Fibroblast of skin of left biceps (primary cell): ENCODE measurements around the gene ERBB2.
"Not testable (repeated sequence)": the region's sequence is repeated elsewhere in the genome, so short reads cannot be mapped to it uniquely, and the experiment has no call there.

Experiments used
- DNase-seq, 2 experiments: peaks; one replicate each; pipeline ENCODE4 v3.0.0-alpha.2; 2013; ENCODE audit warnings: low read depth in 2 of 2

The ERBB2 gene

DNA sequence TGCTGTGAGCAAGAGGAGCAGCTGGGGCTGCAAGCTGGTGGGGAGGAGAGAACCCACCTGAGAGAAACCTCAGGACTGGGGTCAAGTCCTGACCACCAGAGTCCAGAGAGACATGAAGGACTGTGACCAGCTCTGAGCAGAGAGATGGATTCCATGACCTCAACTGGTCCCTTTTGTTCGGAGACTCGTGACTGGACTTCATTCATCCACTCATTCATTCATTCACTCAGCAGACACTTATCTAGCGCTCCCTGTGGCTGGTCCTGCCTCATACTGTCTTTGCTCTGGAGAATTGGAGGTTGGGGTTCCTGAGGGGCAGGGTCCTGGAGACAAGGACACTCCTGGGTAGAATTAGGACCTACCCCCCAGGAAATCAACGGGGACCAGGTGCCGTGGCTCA is 4.0 kb downstream of the ERBB2 start:
- no peak for DNase-seq

DNA sequence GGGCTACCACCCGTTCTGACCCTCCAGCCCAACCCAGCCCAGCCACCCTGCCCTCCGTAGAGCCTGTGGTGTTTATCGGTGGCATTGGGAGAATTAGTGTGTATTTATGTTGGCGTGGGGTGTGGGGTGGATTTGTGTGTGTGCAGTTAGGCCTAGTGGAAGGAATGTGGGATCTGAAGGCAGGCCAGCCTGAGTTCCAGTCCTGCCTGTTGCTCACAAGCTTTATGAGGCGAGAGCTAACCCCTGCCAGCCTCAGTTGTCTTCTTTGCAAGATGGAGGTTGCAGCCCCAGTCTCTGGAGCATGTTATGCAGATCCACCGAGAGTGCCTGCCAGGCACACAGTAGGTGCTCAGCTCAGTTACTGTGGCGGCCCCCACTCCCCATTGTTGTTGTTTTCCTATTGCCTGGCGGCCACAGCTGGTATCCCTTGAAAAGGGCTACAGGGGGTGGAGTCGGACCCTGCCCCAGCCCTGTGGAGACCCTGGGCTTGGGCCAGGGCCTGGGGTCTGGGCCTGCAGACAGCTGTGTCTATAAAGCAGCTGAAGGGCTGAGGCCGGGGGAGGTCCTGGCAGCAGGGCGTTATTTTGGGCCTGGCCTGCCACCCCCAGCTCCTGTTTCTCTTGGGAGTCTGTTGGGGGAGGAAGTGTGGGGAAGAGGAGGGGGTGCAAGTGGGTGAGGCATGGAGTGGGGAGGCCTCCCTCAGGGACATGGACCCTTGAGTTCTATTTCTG is 5.1 kb downstream of the ERBB2 start:
- DNase-seq = no peak

DNA sequence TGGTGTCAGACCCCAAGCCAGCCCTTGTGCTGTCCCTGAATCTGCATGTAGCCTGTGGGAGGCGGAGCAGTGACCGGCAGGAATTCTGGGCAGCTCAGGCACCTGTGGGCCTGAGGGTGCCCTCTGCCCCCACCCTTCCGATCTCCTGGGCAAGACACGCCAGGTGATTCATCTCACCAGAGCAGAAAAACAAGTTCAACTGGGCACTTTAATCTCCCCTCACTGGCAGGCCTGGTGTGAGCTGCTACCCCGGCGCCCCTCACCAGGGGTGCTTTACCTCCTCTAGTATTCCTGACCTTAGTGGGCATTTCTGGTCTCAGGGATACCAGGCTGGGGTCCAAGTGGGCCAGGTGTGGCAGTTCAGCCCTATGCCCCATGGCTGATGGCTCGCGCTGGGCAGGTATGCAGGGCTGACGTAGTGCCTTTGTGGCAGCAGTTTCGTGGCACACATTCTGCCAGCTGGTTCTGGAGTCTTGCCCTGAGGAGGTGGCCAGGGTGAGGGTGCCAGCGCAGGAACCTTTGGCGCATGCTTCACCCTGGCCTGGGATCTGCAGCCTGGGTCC is 6.0 kb downstream of the ERBB2 start:
- no peak for DNase-seq

DNA sequence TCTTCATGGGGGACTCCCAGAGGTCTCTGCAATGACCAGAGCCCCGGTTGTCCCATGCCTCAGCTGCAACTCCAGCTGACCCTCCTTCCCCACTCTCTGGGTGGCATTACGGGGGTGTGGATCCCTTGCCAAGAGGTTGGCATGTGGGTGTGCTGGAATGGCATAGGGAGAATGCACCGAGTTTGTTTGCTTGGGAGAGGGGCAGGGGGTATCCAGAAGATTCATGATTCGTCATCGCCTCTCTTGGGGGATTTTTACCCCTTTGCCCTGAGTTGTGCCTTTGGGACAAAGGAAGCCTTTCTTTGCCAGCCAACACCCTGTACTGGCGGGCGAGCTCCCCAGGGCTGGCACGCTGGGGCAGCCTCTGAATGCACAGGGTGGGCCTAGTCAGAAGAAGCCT is 6.5 kb downstream of the ERBB2 start:
- DNase-seq = no peak

DNA sequence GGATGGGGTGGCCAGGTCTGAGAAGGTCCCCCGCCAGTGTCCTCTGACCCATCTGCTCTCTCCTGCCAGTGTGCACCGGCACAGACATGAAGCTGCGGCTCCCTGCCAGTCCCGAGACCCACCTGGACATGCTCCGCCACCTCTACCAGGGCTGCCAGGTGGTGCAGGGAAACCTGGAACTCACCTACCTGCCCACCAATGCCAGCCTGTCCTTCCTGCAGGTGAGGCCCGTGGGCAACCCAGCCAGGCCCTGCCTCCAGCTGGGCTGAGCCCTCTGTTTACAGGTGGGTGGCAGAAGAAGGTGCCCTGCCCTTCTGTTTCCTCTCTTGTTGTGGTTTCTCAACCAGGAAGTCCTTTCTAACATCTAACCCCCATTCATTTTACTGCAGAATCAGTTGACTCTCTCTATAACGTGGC is 7.1 kb downstream of the ERBB2 start:
- no peak for DNase-seq

DNA sequence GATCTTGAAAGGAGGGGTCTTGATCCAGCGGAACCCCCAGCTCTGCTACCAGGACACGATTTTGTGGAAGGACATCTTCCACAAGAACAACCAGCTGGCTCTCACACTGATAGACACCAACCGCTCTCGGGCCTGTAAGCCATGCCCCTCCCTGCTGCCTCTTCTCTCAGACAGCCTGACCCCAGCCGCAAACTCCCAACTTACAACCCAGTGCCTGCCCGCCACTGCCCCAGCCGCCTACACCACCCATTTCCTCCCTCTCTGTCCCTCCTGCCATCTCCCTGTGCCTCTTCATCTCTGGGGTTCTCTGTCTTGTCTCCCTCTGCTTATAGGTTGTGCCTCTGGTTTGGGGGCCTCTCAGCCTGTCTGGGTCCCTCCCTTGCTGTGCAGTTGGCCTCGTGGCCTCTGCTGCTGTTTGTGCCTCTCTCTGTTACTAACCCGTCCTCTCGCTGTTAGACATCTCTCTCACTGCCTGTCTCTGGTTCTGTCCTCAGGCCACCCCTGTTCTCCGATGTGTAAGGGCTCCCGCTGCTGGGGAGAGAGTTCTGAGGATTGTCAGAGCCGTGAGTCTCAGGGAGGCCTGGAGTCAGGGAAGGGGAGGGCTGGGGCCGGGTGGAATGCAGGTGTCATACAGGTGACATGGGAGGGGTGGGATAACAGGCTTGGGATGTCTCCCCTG is 9.6 kb downstream of the ERBB2 start:
- no peak for DNase-seq

DNA sequence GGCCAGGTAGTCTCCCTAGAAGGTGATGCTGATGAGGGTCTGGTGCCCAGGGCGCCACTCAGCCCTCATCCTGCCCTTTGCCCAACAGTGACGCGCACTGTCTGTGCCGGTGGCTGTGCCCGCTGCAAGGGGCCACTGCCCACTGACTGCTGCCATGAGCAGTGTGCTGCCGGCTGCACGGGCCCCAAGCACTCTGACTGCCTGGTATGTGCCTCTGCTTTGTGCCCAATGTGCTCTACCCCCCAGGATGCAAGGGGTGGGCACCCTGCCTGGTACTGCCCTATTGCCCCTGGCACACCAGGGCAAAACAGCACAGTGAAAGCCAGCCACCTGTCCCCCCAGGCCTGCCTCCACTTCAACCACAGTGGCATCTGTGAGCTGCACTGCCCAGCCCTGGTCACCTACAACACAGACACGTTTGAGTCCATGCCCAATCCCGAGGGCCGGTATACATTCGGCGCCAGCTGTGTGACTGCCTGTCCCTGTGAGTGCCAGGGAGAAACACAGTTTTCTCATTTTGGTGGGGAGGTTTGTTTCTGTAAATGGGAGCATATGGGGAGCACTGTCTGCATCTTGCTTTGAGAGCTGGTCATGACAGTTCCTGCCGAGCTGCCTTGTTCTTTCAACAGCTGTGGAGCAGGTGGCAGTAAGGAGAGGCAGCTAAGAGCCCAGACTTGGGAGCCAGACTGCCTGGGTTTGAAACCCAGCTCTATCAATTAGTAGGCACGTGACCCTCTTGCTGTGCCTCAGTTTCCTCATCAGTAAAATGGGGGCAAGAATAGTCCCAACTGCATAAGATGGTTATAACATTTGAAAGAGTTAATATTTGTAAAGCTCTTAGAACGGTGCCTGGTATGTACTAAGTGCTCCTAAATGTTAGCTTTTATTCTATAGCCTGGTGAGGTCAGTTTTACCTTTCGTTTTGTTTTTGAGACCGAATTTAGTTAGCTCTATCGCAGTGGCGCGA is 10.4 kb downstream of the ERBB2 start:
- DNase-seq = no peak

DNA sequence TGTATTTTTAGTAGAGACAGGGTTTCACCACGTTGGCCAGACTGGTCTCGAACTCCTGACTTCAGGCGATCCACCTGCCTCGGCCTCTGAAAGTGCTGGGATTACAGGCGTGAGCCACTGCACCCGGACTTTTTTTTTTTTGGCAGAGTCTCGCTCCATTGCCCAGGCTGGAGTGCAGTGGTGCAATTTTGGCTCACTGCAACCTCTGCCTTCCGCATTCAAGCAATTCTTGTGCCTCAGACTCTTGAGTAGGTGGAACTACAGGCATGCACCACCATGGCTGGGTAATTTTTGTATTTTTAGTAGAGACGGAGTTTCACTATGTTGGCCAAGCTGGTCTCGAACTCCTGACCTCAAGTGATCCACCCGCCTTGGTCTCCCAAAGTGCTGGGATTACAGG is 11.2 kb downstream of the ERBB2 start:
- DNase-seq = not testable (repeated sequence)

DNA sequence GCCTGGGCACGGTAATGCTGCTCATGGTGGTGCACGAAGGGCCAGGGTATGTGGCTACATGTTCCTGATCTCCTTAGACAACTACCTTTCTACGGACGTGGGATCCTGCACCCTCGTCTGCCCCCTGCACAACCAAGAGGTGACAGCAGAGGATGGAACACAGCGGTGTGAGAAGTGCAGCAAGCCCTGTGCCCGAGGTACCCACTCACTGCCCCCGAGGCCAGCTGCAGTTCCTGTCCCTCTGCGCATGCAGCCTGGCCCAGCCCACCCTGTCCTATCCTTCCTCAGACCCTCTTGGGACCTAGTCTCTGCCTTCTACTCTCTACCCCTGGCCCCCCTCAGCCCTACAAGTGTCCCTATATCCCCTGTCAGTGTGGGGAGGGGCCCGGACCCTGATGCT is 12.0 kb downstream of the ERBB2 start:
- no peak for DNase-seq

DNA sequence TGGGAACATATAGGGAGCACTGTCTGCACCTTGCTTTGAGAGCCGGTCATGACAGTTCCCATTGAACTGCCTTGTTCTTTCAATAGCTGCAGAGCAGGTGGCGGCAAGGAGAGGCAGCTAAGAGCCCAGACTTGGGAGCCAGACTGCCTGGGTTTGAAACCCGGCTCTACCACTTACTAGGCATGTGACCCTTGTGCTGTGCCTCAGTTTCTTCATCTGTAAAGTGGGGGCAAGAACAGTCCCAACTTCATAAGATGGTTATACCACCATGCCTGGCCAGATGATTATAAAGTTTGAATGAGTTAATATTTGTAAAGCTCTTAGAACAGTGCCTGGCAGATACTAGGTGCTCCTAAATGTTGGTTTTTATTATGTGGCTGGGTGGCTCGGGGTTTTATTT is 14.4 kb downstream of the ERBB2 start:
- no peak for DNase-seq

DNA sequence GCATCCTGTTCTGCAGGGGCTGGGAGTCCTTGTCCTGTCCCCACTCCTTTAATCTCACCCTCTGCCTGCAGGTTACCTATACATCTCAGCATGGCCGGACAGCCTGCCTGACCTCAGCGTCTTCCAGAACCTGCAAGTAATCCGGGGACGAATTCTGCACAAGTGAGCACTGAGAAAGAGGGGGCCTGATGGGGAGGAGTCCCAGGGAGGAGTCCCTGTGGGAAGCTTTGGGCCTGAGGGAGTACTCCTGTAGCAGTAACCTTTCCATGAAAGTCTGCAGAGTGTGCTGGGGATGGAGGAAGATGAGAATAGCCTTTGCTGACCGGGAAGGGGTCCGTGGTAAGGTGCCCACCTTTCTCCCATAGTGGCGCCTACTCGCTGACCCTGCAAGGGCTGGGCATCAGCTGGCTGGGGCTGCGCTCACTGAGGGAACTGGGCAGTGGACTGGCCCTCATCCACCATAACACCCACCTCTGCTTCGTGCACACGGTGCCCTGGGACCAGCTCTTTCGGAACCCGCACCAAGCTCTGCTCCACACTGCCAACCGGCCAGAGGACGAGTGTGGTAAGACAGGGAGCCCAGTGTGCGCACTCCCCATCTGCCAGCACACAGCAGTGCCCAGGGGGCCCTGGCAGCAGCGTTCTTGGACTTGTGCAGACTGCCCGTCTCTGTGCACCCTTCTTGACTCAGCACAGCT is 15.7 kb downstream of the ERBB2 start:
- DNase-seq = no peak

DNA sequence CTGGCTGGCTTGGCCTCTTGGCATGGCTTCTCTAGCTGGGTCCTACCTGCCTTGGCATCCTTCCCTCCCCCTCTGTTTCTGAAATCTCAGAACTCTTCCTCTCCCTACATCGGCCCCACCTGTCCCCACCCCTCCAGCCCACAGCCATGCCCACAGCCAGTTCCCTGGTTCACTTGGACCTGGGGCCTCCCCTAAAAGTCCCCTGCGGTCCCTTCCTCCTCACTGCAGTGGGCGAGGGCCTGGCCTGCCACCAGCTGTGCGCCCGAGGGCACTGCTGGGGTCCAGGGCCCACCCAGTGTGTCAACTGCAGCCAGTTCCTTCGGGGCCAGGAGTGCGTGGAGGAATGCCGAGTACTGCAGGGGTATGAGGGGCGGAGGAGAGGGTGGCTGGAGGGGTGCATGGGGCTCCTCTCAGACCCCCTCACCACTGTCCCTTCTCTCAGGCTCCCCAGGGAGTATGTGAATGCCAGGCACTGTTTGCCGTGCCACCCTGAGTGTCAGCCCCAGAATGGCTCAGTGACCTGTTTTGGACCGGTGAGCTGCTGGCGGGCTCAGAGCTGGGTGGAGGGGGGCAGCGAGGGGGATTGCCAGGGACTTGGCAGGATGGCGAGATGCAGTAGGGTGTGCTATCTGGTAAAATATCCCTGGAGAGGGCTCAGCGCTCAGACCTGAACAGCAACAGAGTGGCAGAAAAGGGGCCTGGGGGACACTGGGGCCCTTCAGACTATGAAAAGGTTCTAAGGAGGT is 16.4 kb downstream of the ERBB2 start:
- no peak for DNase-seq

DNA sequence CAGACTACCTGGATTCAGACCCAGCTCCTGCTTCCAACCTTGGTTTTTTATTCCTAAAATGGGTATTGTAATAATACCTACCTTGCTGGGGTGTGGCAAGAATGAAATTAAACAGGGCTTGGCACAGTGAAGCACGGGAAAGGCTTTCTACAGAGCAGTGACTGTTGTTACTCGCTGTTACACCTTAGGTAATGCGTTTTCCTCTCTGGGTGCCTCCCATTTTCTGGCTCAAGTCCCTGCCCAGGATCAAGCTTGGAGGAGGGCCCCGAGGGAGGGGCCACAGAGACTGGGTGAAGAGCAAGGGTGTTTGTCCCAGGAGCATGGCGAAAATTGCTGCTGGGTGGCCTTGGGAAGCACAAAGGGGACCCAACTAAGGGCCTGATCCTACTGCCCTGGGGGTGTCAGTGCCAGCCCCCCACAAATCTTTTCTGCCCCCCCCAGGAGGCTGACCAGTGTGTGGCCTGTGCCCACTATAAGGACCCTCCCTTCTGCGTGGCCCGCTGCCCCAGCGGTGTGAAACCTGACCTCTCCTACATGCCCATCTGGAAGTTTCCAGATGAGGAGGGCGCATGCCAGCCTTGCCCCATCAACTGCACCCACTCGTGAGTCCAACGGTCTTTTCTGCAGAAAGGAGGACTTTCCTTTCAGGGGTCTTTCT is 17.1 kb downstream of the ERBB2 start:
- DNase-seq = no peak

DNA sequence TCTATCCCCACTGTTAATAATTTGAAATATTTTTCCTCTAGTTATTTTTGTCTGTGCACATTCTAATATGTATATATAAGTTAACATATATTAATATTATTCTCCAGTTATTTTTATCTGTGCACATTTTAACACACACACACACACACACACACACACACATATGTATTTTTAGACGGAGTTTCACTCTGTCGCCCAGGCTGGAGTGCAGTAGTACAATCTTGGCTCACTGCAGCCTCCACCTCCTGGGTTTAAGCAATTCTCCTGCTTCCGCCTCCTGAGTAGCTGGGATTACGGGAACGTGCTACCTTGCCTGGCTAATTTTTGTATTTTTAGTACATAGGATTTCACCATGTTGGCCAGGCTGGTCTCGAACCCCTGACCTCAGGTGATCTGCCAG is 17.8 kb downstream of the ERBB2 start:
- DNase-seq = no peak

DNA sequence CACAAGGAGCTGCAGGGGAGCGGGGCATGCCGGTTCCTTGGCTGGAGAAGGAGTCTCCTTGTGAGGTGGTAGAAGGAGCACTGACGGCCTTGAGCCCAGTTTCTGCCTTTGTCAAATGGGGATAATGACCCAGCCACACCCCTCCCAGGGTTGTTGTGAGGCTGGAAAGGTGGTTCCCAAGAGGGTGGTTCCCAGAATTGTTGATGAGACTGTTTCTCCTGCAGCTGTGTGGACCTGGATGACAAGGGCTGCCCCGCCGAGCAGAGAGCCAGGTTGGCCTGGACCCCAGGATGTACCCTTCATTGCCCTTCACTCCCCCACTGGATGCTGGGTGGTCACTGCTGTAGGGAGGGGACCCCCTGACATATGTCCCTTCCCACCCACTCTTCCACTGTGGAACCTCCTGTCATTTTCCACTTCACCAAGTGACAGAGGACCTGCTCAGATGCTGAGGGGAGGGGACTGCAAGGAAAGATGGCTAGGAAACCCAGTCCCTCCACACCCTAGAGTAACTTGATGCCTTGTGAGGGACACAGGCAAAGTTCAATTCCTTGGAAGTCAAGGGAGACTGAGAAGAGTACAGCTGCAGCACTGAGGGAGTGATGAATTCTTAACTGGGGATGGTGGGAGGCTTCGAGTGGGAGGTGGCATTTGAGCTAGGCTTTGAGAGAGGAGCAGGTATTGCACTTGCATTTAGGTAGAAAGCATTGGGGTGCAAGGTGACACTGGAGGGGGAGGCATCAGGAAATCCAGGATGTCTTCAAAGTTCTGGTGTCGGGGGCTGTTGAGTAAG is 19.9 kb downstream of the ERBB2 start:
- no peak for DNase-seq

DNA sequence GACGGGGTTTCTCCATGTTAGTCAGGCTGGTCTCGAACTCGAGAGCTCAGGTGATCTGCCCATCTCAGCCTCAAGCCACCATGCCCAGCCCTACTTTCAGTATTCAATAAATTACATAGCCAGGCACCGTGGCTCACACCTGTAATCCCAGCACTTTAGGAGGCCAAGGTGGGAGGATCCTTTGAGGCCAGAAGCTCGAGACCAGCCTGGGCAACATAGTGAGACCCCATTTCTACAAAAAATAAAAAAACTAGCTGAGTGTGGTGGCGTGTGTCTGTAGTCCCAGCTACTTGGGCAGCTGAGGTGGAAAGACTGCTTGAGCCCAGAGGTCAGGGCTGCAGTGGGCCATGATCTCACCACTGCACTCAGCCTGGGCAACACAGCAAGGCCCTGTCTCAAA is 22.2 kb downstream of the ERBB2 start:
- no peak for DNase-seq

DNA sequence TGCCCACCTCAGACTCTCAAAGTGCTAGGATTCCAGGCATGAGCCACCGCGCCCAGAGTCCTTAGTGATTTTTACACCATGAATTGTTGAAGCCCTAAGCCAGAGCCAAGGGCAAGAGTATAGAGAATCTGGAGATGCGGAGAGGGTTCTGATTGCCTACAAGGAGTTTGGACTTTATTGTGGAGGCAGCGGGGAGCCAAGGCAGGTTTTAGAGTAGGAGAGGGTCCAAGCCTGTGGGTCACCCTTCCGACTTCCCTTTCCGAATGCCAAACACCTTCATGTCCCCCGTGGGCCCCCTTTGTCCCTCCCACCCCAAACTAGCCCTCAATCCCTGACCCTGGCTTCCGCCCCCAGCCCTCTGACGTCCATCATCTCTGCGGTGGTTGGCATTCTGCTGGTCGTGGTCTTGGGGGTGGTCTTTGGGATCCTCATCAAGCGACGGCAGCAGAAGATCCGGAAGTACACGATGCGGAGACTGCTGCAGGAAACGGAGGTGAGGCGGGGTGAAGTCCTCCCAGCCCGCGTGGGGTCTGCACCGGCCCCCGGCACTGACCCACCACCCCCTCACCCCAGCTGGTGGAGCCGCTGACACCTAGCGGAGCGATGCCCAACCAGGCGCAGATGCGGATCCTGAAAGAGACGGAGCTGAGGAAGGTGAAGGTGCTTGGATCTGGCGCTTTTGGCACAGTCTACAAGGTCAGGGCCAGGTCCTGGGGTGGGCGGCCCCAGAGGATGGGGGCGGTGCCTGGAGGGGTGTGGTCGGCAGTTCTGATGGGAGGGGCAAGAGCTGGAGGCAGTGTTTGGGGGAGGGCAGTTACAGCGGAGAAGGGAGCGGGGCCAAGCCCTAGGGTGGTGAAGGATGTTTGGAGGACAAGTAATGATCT is 23.3 kb downstream of the ERBB2 start:
- DNase-seq = no peak

DNA sequence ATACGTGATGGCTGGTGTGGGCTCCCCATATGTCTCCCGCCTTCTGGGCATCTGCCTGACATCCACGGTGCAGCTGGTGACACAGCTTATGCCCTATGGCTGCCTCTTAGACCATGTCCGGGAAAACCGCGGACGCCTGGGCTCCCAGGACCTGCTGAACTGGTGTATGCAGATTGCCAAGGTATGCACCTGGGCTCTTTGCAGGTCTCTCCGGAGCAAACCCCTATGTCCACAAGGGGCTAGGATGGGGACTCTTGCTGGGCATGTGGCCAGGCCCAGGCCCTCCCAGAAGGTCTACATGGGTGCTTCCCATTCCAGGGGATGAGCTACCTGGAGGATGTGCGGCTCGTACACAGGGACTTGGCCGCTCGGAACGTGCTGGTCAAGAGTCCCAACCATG is 24.9 kb downstream of the ERBB2 start:
- no peak for DNase-seq
